OCI-LY7 (cell line): ENCODE results near the gene GBF1.

Experiments used
- EZH2phosphoT487 ChIP-seq: fragments of 200-600 bp; sonication (generic); IDR thresholded peaks from 2 replicates; pipeline ENCODE4 v1.6.1; 2018; ENCODE audit warnings: low read depth, borderline replicate concordance, mild to moderate bottlenecking, mixed run types, antibody characterized with exemption, low read length, moderate library complexity, mixed read lengths
- TF ChIP-seq, protein P1 (sequence below): fragments of 200-600 bp; sonication (generic); conservative IDR thresholded peaks from 2 replicates; pipeline ENCODE4 v1.5.1; 2014; ENCODE audit warnings: mild to moderate bottlenecking, antibody characterized with exemption, low read length, moderate library complexity, mixed read lengths

GRCh38 chr10:102332772-102333171 lies 87.4 kb downstream of the GBF1 start:
- no peak for TF ChIP-seq EZH2phosphoT487
- TF ChIP-seq, protein P1, sequence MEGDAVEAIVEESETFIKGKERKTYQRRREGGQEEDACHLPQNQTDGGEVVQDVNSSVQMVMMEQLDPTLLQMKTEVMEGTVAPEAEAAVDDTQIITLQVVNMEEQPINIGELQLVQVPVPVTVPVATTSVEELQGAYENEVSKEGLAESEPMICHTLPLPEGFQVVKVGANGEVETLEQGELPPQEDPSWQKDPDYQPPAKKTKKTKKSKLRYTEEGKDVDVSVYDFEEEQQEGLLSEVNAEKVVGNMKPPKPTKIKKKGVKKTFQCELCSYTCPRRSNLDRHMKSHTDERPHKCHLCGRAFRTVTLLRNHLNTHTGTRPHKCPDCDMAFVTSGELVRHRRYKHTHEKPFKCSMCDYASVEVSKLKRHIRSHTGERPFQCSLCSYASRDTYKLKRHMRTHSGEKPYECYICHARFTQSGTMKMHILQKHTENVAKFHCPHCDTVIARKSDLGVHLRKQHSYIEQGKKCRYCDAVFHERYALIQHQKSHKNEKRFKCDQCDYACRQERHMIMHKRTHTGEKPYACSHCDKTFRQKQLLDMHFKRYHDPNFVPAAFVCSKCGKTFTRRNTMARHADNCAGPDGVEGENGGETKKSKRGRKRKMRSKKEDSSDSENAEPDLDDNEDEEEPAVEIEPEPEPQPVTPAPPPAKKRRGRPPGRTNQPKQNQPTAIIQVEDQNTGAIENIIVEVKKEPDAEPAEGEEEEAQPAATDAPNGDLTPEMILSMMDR = no peak
